SU-DHL-6 (cell line): Measurements from ENCODE around the gene C8A.

Experiments used
- H2AFZ ChIP-seq: fragments of 200-600 bp; sonication (generic); 2 replicates; pipeline ENCODE4 v1.6.1; 2014; ENCODE audit warnings: low read depth, mild to moderate bottlenecking, moderate library complexity, mixed read lengths, antibody characterized with exemption, low read length; ENCODE audit not compliant: severe bottlenecking
- H3F3A ChIP-seq: fragments of 200-600 bp; shearing (Covaris generic); 2 replicates; pipeline ENCODE4 v1.6.0; 2016; ENCODE audit warnings: antibody characterized with exemption, mild to moderate bottlenecking; ENCODE audit not compliant: insufficient read depth
- H3K27ac ChIP-seq: fragments of 200-600 bp; sonication (generic); 2 replicates; pipeline ENCODE4 v1.5.1; 2016; ENCODE audit warnings: low read depth, mild to moderate bottlenecking, low read length, moderate library complexity, mixed read lengths
- H3K27me3 ChIP-seq: fragments of 200-600 bp; sonication (generic), shearing (Covaris generic); 2 replicates; pipeline ENCODE4 v1.6.0; 2014; ENCODE audit warnings: mild to moderate bottlenecking, low read length
- H3K36me3 ChIP-seq: fragments of 200-600 bp; sonication (generic); 2 replicates; pipeline ENCODE4 v1.6.1; 2014; ENCODE audit warnings: mild to moderate bottlenecking, low read length, mixed read lengths
- H3K4me2 ChIP-seq: fragments of 300-600, 200-600 bp; shearing (Covaris generic), sonication (generic); 2 replicates; pipeline ENCODE4 v1.6.0; 2014; ENCODE audit warnings: low read length, low read depth, mild to moderate bottlenecking; ENCODE audit not compliant: poor library complexity, severe bottlenecking
- H3K4me3 ChIP-seq: fragments of 200-600 bp; sonication (generic); 2 replicates; pipeline ENCODE4 v1.5.1; 2014; ENCODE audit warnings: antibody characterized with exemption, low read length, mild to moderate bottlenecking, mixed read lengths; ENCODE audit not compliant: insufficient read depth, poor library complexity, severe bottlenecking
- H3K79me2 ChIP-seq: fragments of 200-600 bp; sonication (generic); 2 replicates; pipeline ENCODE4 v1.6.1; 2014; ENCODE audit warnings: mild to moderate bottlenecking, low read length, moderate library complexity; ENCODE audit not compliant: insufficient read depth
- H3K9ac ChIP-seq: fragments of 200-600 bp; sonication (generic); 2 replicates; pipeline ENCODE4 v1.7.0; 2014; ENCODE audit warnings: mild to moderate bottlenecking, low read length
- H3K9me2 ChIP-seq: fragments of 200-600 bp; sonication (generic); replicated peaks from 2 replicates; pipeline ENCODE4 v1.6.1; 2014; ENCODE audit warnings: low read length; ENCODE audit not compliant: insufficient read depth
- H3K9me3 ChIP-seq: fragments of 200-600 bp; sonication (generic); 2 replicates; pipeline ENCODE4 v1.6.1; 2014; ENCODE audit warnings: low read length, mixed read lengths; ENCODE audit not compliant: insufficient read depth
- H4K20me1 ChIP-seq: fragments of 200-600 bp; sonication (generic); 2 replicates; pipeline ENCODE4 v1.6.1; 2014; ENCODE audit warnings: low read depth, mild to moderate bottlenecking, antibody characterized with exemption, low read length, moderate library complexity, mixed read lengths
- EZH2phosphoT487 ChIP-seq: fragments of 200-600 bp; sonication (generic), shearing (Covaris generic); conservative IDR thresholded peaks from 2 replicates; pipeline ENCODE4 v1.6.1; 2018; ENCODE audit warnings: mild to moderate bottlenecking, antibody characterized with exemption, low read length, moderate library complexity, mixed read lengths
- TF ChIP-seq, protein P1 (sequence below): fragments of 200-600 bp; sonication (generic); IDR thresholded peaks from one replicate; pipeline ENCODE4 v1.5.1; 2017; ENCODE audit warnings: antibody characterized with exemption, mild to moderate bottlenecking, low read length, moderate library complexity; ENCODE audit not compliant: insufficient read depth, poor library complexity, severe bottlenecking

Gene C8A

DNA sequence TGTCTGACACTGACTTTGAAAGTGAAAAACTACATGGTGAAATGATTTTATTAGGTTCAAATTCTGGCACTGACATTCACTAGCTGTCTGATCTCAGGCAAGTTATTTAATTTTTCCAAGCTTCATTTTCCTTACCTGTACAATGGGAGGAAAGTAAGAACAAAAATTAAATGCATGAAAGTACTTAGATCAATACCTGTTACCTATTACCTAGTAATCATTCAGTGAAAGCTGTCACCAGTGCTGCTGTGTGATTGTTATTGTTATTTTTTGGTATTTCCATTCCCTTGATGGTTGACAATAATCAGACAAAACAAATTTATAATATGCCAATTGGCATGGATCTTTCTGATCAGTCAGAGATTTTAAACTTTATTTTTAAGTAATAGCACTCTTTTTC is 1.6 kb downstream of the C8A start:
- no peak overlapping the region for H3K4me3 ChIP-seq
- H3K9ac ChIP-seq = no peak overlapping the region
- no peak overlapping the region for H3K27ac ChIP-seq

DNA sequence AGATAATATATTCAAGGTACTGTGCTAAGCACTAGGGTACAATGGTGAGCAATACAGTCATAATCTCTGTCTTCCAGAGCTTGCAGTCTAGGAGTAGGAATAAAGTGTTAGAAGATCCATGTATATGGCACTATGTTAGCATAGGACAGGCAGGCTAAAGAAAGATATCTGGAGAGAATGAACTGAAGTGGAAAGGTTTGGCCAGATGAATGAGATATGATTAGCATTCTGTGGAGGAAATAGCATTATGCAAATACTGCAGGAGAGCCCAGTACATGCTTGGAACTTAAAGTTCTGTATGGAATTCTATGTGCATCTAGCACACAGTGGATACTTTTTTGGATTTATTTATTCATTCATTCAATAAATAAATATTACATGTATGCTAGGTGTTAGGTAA is 4.7 kb downstream of the C8A start:
- no peaks in the 10 kb centered on the region for H3K9me3 ChIP-seq
- TF ChIP-seq, protein P1, sequence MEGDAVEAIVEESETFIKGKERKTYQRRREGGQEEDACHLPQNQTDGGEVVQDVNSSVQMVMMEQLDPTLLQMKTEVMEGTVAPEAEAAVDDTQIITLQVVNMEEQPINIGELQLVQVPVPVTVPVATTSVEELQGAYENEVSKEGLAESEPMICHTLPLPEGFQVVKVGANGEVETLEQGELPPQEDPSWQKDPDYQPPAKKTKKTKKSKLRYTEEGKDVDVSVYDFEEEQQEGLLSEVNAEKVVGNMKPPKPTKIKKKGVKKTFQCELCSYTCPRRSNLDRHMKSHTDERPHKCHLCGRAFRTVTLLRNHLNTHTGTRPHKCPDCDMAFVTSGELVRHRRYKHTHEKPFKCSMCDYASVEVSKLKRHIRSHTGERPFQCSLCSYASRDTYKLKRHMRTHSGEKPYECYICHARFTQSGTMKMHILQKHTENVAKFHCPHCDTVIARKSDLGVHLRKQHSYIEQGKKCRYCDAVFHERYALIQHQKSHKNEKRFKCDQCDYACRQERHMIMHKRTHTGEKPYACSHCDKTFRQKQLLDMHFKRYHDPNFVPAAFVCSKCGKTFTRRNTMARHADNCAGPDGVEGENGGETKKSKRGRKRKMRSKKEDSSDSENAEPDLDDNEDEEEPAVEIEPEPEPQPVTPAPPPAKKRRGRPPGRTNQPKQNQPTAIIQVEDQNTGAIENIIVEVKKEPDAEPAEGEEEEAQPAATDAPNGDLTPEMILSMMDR = no peak
- no peak for TF ChIP-seq EZH2phosphoT487
- H2AFZ ChIP-seq = no peak overlapping the region
- H3K9me2 ChIP-seq = no peaks in the 10 kb centered on the region
- no peaks in the 10 kb centered on the region for H3K27me3 ChIP-seq
- H3K27ac ChIP-seq = no peak overlapping the region
- no peak overlapping the region for H3K4me3 ChIP-seq
- H4K20me1 ChIP-seq = no peaks in the 10 kb centered on the region
- no peaks in the 10 kb centered on the region for H3K79me2 ChIP-seq
- no peak overlapping the region for H3K9ac ChIP-seq
- no peak overlapping the region for H3K4me2 ChIP-seq
- no peaks in the 10 kb centered on the region for H3F3A ChIP-seq
- H3K36me3 ChIP-seq = no peaks in the 10 kb centered on the region

More for the DNA sequence above, 1.6 kb downstream of the C8A start:
- TF ChIP-seq EZH2phosphoT487 = no peak
- TF ChIP-seq, protein P1 = no peak
- no peaks in the 10 kb centered on the region for H3F3A ChIP-seq
- no peak overlapping the region for H2AFZ ChIP-seq
- no peaks in the 10 kb centered on the region for H4K20me1 ChIP-seq
- H3K79me2 ChIP-seq = no peaks in the 10 kb centered on the region
- peaks cover 1% of the 10 kb centered on the region; the same call in 1 of the 2 replicates for H3K9me2 ChIP-seq
- no peaks in the 10 kb centered on the region for H3K9me3 ChIP-seq
- no peak overlapping the region for H3K4me2 ChIP-seq
- no peaks in the 10 kb centered on the region for H3K36me3 ChIP-seq
- no peaks in the 10 kb centered on the region for H3K27me3 ChIP-seq

DNA sequence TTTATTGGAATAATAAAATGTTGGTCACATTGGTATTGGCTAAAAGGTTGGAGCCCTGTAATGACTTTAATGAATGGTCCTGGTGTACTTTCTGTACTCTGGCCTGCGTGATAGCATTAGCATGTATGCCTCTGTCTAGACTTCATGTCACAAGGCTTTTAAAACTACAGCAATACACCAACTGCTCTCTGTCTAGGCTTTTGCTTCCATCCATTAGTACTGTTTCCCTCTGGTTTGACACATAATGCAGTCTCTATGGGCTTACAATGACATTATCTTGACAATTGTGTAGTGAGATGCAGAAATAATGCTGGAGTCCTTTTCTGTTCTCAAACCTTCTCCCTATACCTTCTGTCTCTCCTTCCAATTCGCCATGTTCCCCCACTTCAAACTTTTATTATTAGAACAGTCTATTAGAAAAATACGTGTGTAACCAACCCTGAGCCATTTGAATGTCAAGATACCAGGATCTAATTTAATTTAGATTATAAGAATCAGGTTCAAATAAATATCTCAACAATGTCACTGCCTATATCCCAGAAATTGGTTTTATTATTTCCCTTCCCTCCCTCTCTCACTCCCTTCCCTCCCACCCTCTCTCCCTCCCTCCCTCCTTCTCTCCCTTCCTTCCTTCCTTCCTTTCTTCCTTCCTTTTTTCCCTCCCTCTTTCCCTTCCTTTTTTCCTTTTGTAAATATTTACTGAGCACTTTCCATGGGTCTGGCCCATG is 8.8 kb downstream of the C8A start:
- TF ChIP-seq EZH2phosphoT487 = no peak
- TF ChIP-seq, protein P1 = no peak
- Histone ChIP-seq H3K4me3 (no peak overlapping the region), H3K9me3 (no peaks in the 10 kb centered on the region), H3K9me2 (no peaks in the 10 kb centered on the region), H3F3A (no peaks in the 10 kb centered on the region), H3K4me2 (no peak overlapping the region), H3K9ac (no peak overlapping the region), H2AFZ (no peak overlapping the region), H3K36me3 (no peaks in the 10 kb centered on the region), H3K27ac (no peak overlapping the region), H3K79me2 (no peaks in the 10 kb centered on the region), H4K20me1 (no peaks in the 10 kb centered on the region), H3K27me3 (no peaks in the 10 kb centered on the region)
